Activated CD8-positive, alpha-beta T cell treated with anti-CD3 and anti-CD28 coated beads for 36 hours (primary cell): ENCODE results near the gene DCHS1. TPM values are rescaled to one million over a fixed set of nuclear protein-coding genes. Genes with fewer than 3 reads are reported as not detected.
A peak's percentile ranks its signal among the peaks of the same experiment; 100 is the strongest.

Experiments
- ATAC-seq: fragments of 200-7000 bp; cut with Tn5 transposase; one replicate; pipeline ENCODE4 v1.10.0; 2021; ENCODE audit warnings: mild to moderate bottlenecking, moderate library complexity
- CTCF ChIA-PET: fragments of 350-600 bp; sonication (Branson Sonifier 250); formaldehyde crosslinking; loops from one replicate; lab custom pipeline; 2021; ENCODE audit warnings: antibody characterized with exemption; lab: Charles Lee
- POLR2A ChIA-PET: fragments of 350-600 bp; sonication (Branson Sonifier 250); formaldehyde crosslinking; loops from one replicate; lab custom pipeline; 2021; ENCODE audit warnings: antibody characterized with exemption; lab: Charles Lee
- DNase-seq: peaks from one replicate; pipeline ENCODE4 v3.0.0-alpha.2; 2020
- H3K27ac Mint-ChIP-seq: one replicate; pipeline ENCODE4 v1.8.0; 2021; ENCODE audit warnings: mild to moderate bottlenecking, mixed read lengths
- H3K27me3 Mint-ChIP-seq: one replicate; pipeline ENCODE4 v1.8.0; 2021; ENCODE audit warnings: mixed read lengths
- H3K36me3 Mint-ChIP-seq: one replicate; pipeline ENCODE4 v1.8.0; 2021; ENCODE audit warnings: low read depth, mixed read lengths
- H3K4me1 Mint-ChIP-seq: one replicate; pipeline ENCODE4 v1.8.0; 2021; ENCODE audit warnings: low read depth, mixed read lengths
- H3K4me3 Mint-ChIP-seq: one replicate; pipeline ENCODE4 v1.8.0; 2021; ENCODE audit warnings: mild to moderate bottlenecking, moderate library complexity, mixed read lengths
- H3K9me3 Mint-ChIP-seq: one replicate; pipeline ENCODE4 v1.8.0; 2021; ENCODE audit warnings: mixed read lengths
- CTCF ChIP-seq: fragments of 200-600 bp; IDR thresholded peaks from one replicate; pipeline ENCODE4 v1.8.0; 2022; ENCODE audit warnings: antibody characterized with exemption, mild to moderate bottlenecking
- intact Hi-C: fragments of 100-400 bp; cut with micrococcal nuclease; formaldehyde crosslinking; loops from one replicate; pipeline ENCODE4 v1.10.0; 2022
- total RNA-seq, 2 experiments: library from RNA; stranded (reverse); gene quantifications; one replicate each; pipeline ENCODE4 v1.2.3, GENCODE V29; 2021

Gene DCHS1
- total RNA-seq, 2 experiments from 2014 or later, result 1.6 TPM

GRCh38 chr11:6648501-6648900, 7.1 kb downstream of the DCHS1 start:
- H3K9me3 Mint-ChIP-seq, result no peaks in the 10 kb centered on the region
- no peak for TF ChIP-seq CTCF
- no peaks in the 10 kb centered on the region for H3K27me3 Mint-ChIP-seq
- no peaks in the 10 kb centered on the region for H3K4me1 Mint-ChIP-seq
- ATAC-seq (no peak), DNase-seq (no peak)
- no peak overlapping the region for H3K27ac Mint-ChIP-seq
- H3K4me3 Mint-ChIP-seq, result no peak overlapping the region
- intact Hi-C loops, result no loop called here
- POLR2A ChIA-PET, result interaction anchor here (1.0 to 4.4 kb wide), 3 partner anchors 9 to 35 kb away, joined by 3 to 20 read pairs (median 5); partner anchors contain the start of genes MRPL17 and TPP1
- no peaks in the 10 kb centered on the region for H3K36me3 Mint-ChIP-seq
- CTCF ChIA-PET, result interaction anchor here (1.0 to 2.5 kb wide), 5 partner anchors 20 to 36 kb away, joined by 3 to 14 read pairs (median 3); partner anchors contain the start of genes MRPL17, TAF10 and TPP1

GRCh38 chr11:6647836-6648235, 7.8 kb downstream of the DCHS1 start:
- CTCF ChIA-PET, result interaction anchor here (1.0 to 1.1 kb wide), 3 partner anchors 20 to 36 kb away, joined by 3 to 6 read pairs (median 3); partner anchors contain the start of genes TAF10 and TPP1
- H3K4me1 Mint-ChIP-seq, result no peaks in the 10 kb centered on the region
- H3K27me3 Mint-ChIP-seq, result no peaks in the 10 kb centered on the region
- ATAC-seq, result no peak
- DNase-seq, result no peak
- H3K36me3 Mint-ChIP-seq, result no peaks in the 10 kb centered on the region
- H3K27ac Mint-ChIP-seq, result no peak overlapping the region
- TF ChIP-seq CTCF, result no peak
- no peak overlapping the region for H3K4me3 Mint-ChIP-seq
- intact Hi-C loops, result no loop called here
- H3K9me3 Mint-ChIP-seq, result no peaks in the 10 kb centered on the region
- POLR2A ChIA-PET, result interaction anchor here (1.0 to 4.4 kb wide), 2 partner anchors 29 to 36 kb away, joined by 3 to 20 read pairs; partner anchors contain the start of genes MRPL17 and TPP1

GRCh38 chr11:6646918-6647679, 8.5 kb downstream of the DCHS1 start:
- no peaks in the 10 kb centered on the region for H3K9me3 Mint-ChIP-seq
- peak; percentile 47 for DNase-seq
- no peaks in the 10 kb centered on the region for H3K4me1 Mint-ChIP-seq
- POLR2A ChIA-PET, result interaction anchor here (0.6 to 4.4 kb wide), 6 partner anchors 20 to 36 kb away, joined by 3 to 20 read pairs (median 3); partner anchors contain the start of genes MRPL17 and TPP1
- no peaks in the 10 kb centered on the region for H3K27me3 Mint-ChIP-seq
- ATAC-seq, result peak; percentile 46
- intact Hi-C loops, result no loop called here
- H3K36me3 Mint-ChIP-seq, result no peaks in the 10 kb centered on the region
- TF ChIP-seq CTCF, result no peak
- H3K4me3 Mint-ChIP-seq, result no peak overlapping the region
- no peak overlapping the region for H3K27ac Mint-ChIP-seq
- CTCF ChIA-PET, result interaction anchor here (0.7 to 1.6 kb wide), 7 partner anchors 13 to 116 kb away, joined by 3 to 6 read pairs (median 3); partner anchors contain the start of genes MRPL17, TAF10 and TPP1

GRCh38 chr11:6646576-6646917, 9.1 kb downstream of the DCHS1 start:
- CTCF ChIA-PET, result interaction anchor here (0.9 to 1.6 kb wide), 4 partner anchors 14 to 116 kb away, joined by 3 to 6 read pairs (median 4); partner anchors contain the start of gene MRPL17
- no peaks in the 10 kb centered on the region for H3K9me3 Mint-ChIP-seq
- ATAC-seq (peak; percentile 3), DNase-seq (peak; percentile 20)
- no peak overlapping the region for H3K27ac Mint-ChIP-seq
- H3K4me3 Mint-ChIP-seq, result no peak overlapping the region
- intact Hi-C loops, result no loop called here
- H3K36me3 Mint-ChIP-seq, result no peaks in the 10 kb centered on the region
- no peaks in the 10 kb centered on the region for H3K4me1 Mint-ChIP-seq
- H3K27me3 Mint-ChIP-seq, result no peaks in the 10 kb centered on the region
- TF ChIP-seq CTCF, result no peak
- POLR2A ChIA-PET, result interaction anchor here (0.6 to 4.4 kb wide), 6 partner anchors 19 to 36 kb away, joined by 3 to 20 read pairs (median 3); partner anchors contain the start of genes MRPL17, TAF10 and TPP1
